Loucy (cell line): ENCODE results near the gene IQCH.

Experiments
- H2AFZ ChIP-seq: fragments of 200-600 bp; sonication (generic); 2 replicates; pipeline ENCODE4 v1.6.0; 2016; ENCODE audit warnings: antibody characterized with exemption, mild to moderate bottlenecking, low read length, moderate library complexity
- H3F3A ChIP-seq: fragments of 200-600 bp; 2 replicates; pipeline ENCODE4 v1.6.0; 2016; ENCODE audit warnings: antibody characterized with exemption, low read depth, mild to moderate bottlenecking
- H3K27me3 ChIP-seq: fragments of 200-600 bp; sonication (generic); 2 replicates; pipeline ENCODE4 v1.6.1; 2014; ENCODE audit warnings: low read length, mild to moderate bottlenecking; ENCODE audit not compliant: insufficient read depth, poor library complexity, severe bottlenecking
- H3K36me3 ChIP-seq: fragments of 200-600 bp; sonication (generic); 2 replicates; pipeline ENCODE4 v1.6.1; 2016; ENCODE audit warnings: low read length; ENCODE audit not compliant: insufficient read depth
- H3K4me1 ChIP-seq: fragments of 200-600 bp; sonication (generic); 2 replicates; pipeline ENCODE4 v1.5.1; 2014; ENCODE audit warnings: low read length, mild to moderate bottlenecking; ENCODE audit not compliant: insufficient read depth, poor library complexity, severe bottlenecking
- H3K4me2 ChIP-seq: fragments of 200-600 bp; sonication (generic); 2 replicates; pipeline ENCODE4 v1.6.0; 2014; ENCODE audit warnings: antibody characterized with exemption, low read length, low read depth, mild to moderate bottlenecking; ENCODE audit not compliant: poor library complexity, severe bottlenecking
- H3K4me3 ChIP-seq: fragments of 200-600 bp; sonication (generic); 2 replicates; pipeline ENCODE4 v1.5.1; 2014; ENCODE audit warnings: low read length, mild to moderate bottlenecking, mixed read lengths; ENCODE audit not compliant: poor library complexity, severe bottlenecking
- H3K79me2 ChIP-seq: fragments of 200-600 bp; sonication (generic); 2 replicates; pipeline ENCODE4 v1.6.1; 2014; ENCODE audit warnings: low read length; ENCODE audit not compliant: insufficient read depth
- H3K9ac ChIP-seq: fragments of 200-600 bp; sonication (generic); 2 replicates; pipeline ENCODE4 v1.6.0; 2014; ENCODE audit warnings: mild to moderate bottlenecking, low read depth, low read length, moderate library complexity; ENCODE audit not compliant: poor library complexity, severe bottlenecking
- H3K9me2 ChIP-seq: fragments of 200-600 bp; sonication (generic); replicated peaks from 2 replicates; pipeline ENCODE4 v1.6.1; 2016; ENCODE audit warnings: low read depth, low read length, mixed read lengths
- H3K9me3 ChIP-seq: fragments of 200-600 bp; sonication (generic); 2 replicates; pipeline ENCODE4 v1.6.1; 2014; ENCODE audit warnings: mild to moderate bottlenecking, antibody characterized with exemption, low read length, low read depth; ENCODE audit not compliant: insufficient read depth
- H4K20me1 ChIP-seq: fragments of 200-600 bp; sonication (generic); 2 replicates; pipeline ENCODE4 v1.6.0; 2014; ENCODE audit warnings: antibody characterized with exemption, low read length, mild to moderate bottlenecking; ENCODE audit not compliant: insufficient read depth, poor library complexity, severe bottlenecking
- CTCF ChIP-seq: fragments of 200-600 bp; sonication (generic); conservative IDR thresholded peaks from 2 replicates; pipeline ENCODE4 v1.5.1; 2014; ENCODE audit warnings: mild to moderate bottlenecking, antibody characterized with exemption, low read length
- EZH2phosphoT487 ChIP-seq: fragments of 200-600 bp; IDR thresholded peaks from 2 replicates; pipeline ENCODE4 v1.6.1; 2018; ENCODE audit warnings: antibody characterized with exemption, mild to moderate bottlenecking, moderate library complexity, borderline replicate concordance

IQCH gene

DNA sequence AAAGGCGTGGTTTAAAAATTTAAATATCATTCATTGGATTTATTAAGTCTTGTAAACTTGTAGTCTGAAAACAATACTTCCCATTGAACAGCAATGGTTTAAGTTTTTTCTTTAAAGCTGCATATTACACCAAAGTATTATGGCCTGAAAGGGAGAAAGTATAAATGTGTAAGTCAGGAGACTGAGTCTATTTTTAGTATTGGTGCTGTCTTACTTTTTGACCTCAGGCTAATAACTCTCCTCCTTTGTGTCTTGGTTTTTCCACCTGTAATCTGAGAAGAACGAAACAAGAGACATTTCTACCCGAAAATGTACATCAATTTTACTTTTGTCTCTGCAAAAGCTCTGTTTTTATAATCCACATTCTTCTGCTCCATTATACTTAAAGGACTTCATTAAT lies 273.9 kb downstream of the IQCH start:
- no peaks in the 10 kb centered on the region for H3K27me3 ChIP-seq
- H3K9ac ChIP-seq: no peak overlapping the region
- H4K20me1 ChIP-seq: peaks cover 25% of the 10 kb centered on the region
- no peaks in the 10 kb centered on the region for H3K9me3 ChIP-seq
- H3K4me3 ChIP-seq: no peak overlapping the region
- no peak overlapping the region for H2AFZ ChIP-seq
- no peaks in the 10 kb centered on the region for H3K36me3 ChIP-seq
- no peaks in the 10 kb centered on the region; the same call in 1 of the 2 replicates for H3F3A ChIP-seq
- no peak overlapping the region for H3K4me2 ChIP-seq
- no peak for TF ChIP-seq CTCF
- no peak for TF ChIP-seq EZH2phosphoT487
- peaks cover 40% of the 10 kb centered on the region for H3K4me1 ChIP-seq
- no peaks in the 10 kb centered on the region for H3K9me2 ChIP-seq
- H3K79me2 ChIP-seq: peaks cover 35% of the 10 kb centered on the region

DNA sequence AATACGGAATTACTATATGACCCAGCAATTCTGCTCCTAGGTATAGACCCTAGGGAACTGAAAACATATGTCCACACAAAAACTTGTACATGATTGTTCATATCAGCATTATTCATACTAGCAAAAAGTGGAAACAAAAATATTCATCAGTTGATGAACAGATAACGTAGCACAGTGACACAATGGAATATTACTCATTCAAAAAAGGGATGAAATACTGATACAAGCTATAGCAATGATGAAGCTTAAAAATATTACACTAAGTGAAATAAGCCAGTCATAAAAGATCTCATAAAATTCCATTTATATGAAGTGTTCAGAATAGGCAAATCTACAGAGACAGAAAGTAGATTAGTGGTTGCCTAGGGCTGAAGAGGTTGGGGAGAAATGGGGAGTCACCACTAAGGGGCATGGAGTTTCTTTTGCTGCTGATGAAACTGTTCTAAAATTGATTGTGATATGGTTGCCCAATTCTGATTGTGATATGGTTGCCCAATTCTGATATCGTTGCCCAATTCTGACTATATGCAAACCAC lies 276.9 kb downstream of the IQCH start:
- H3K9ac ChIP-seq: no peak overlapping the region
- TF ChIP-seq EZH2phosphoT487 (no peak), CTCF (no peak)
- H2AFZ ChIP-seq: no peak overlapping the region
- no peaks in the 10 kb centered on the region for H3K9me2 ChIP-seq
- no peaks in the 10 kb centered on the region for H4K20me1 ChIP-seq
- H3F3A ChIP-seq: no peaks in the 10 kb centered on the region; the same call in 1 of the 2 replicates
- no peaks in the 10 kb centered on the region for H3K36me3 ChIP-seq
- peaks cover 35% of the 10 kb centered on the region for H3K4me1 ChIP-seq
- H3K4me2 ChIP-seq: no peak overlapping the region
- H3K4me3 ChIP-seq: no peak overlapping the region
- H3K9me3 ChIP-seq: no peaks in the 10 kb centered on the region
- no peaks in the 10 kb centered on the region for H3K27me3 ChIP-seq
- peaks cover 5% of the 10 kb centered on the region for H3K79me2 ChIP-seq

GRCh38 chr15:67533873-67534272 lies 279.3 kb downstream of the IQCH start:
- Histone ChIP-seq H3F3A (no peaks in the 10 kb centered on the region; the same call in 1 of the 2 replicates), H4K20me1 (no peaks in the 10 kb centered on the region), H3K9me2 (no peaks in the 10 kb centered on the region), H3K4me3 (peak overlapping the region; percentile 36), H3K79me2 (no peaks in the 10 kb centered on the region), H3K27me3 (no peaks in the 10 kb centered on the region), H3K36me3 (no peaks in the 10 kb centered on the region), H3K9ac (peak overlapping the region; percentile 45), H3K4me2 (peak overlapping the region; percentile 62), H2AFZ (peak overlapping the region; percentile 44; the same call in 1 of the 2 replicates), H3K9me3 (no peaks in the 10 kb centered on the region), H3K4me1 (peaks cover 24% of the 10 kb centered on the region)
- TF ChIP-seq EZH2phosphoT487 (no peak), CTCF (no peak)
